ENCODE results near the gene TTC28.

DNA sequence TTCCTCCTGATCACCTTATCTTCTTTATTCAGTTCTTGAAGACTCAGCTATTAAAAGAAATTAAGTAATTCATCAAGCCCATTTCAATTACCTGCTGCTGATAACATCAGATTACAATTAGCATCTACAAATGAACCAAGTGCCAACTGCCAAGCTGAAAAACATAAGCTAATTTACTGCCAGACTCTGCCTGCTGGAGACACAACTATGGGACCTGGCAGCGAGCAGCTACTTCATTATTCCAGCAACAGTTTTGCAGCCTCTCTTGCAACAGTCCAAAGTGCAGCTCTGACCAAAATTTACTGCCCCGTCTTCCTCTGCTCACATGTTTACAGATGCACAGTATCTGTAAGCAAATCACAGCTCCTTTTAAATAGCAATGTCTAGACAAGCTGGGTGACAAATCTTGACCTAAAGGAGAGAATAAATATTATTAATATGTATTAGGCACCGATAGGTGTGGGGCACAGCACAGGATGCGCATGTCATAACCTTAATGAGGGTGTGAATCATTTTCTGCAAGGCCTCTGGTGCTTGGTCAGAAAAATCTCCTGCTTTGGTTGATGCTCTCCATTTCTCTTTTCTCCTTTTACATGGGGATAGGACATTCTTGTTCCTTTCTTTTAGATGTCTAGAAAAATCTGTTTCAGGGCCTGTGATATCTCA is 528.4 kb downstream of the TTC28 start:
- TF ChIP-seq, protein P1, sequence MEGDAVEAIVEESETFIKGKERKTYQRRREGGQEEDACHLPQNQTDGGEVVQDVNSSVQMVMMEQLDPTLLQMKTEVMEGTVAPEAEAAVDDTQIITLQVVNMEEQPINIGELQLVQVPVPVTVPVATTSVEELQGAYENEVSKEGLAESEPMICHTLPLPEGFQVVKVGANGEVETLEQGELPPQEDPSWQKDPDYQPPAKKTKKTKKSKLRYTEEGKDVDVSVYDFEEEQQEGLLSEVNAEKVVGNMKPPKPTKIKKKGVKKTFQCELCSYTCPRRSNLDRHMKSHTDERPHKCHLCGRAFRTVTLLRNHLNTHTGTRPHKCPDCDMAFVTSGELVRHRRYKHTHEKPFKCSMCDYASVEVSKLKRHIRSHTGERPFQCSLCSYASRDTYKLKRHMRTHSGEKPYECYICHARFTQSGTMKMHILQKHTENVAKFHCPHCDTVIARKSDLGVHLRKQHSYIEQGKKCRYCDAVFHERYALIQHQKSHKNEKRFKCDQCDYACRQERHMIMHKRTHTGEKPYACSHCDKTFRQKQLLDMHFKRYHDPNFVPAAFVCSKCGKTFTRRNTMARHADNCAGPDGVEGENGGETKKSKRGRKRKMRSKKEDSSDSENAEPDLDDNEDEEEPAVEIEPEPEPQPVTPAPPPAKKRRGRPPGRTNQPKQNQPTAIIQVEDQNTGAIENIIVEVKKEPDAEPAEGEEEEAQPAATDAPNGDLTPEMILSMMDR (IDR thresholded peaks at IDR 0.05; ENCODE audit: poor library complexity, severe bottlenecking): no peak
- TF ChIP-seq SMC3 (conservative IDR thresholded peaks at IDR 0.05; ENCODE audit: poor library complexity): no peak
- no peak for TF ChIP-seq TAF1 (IDR thresholded peaks at IDR 0.05; ENCODE audit: low read depth)

All from neural cell (in vitro differentiated cells).